HG02884 (cell line): ENCODE results near the gene PLXNA4.
"Not testable (repeated sequence)": the region's sequence is repeated elsewhere in the genome, so short reads cannot be mapped to it uniquely, and the experiment has no call there.

Source experiments
- ATAC-seq: cut with Tn5 transposase; IDR thresholded peaks from one replicate; pipeline ENCODE4 v1.9.1; 2021; ENCODE audit warnings: mild to moderate bottlenecking, moderate library complexity; ENCODE audit not compliant: unreplicated experiment

Gene PLXNA4, protein sequence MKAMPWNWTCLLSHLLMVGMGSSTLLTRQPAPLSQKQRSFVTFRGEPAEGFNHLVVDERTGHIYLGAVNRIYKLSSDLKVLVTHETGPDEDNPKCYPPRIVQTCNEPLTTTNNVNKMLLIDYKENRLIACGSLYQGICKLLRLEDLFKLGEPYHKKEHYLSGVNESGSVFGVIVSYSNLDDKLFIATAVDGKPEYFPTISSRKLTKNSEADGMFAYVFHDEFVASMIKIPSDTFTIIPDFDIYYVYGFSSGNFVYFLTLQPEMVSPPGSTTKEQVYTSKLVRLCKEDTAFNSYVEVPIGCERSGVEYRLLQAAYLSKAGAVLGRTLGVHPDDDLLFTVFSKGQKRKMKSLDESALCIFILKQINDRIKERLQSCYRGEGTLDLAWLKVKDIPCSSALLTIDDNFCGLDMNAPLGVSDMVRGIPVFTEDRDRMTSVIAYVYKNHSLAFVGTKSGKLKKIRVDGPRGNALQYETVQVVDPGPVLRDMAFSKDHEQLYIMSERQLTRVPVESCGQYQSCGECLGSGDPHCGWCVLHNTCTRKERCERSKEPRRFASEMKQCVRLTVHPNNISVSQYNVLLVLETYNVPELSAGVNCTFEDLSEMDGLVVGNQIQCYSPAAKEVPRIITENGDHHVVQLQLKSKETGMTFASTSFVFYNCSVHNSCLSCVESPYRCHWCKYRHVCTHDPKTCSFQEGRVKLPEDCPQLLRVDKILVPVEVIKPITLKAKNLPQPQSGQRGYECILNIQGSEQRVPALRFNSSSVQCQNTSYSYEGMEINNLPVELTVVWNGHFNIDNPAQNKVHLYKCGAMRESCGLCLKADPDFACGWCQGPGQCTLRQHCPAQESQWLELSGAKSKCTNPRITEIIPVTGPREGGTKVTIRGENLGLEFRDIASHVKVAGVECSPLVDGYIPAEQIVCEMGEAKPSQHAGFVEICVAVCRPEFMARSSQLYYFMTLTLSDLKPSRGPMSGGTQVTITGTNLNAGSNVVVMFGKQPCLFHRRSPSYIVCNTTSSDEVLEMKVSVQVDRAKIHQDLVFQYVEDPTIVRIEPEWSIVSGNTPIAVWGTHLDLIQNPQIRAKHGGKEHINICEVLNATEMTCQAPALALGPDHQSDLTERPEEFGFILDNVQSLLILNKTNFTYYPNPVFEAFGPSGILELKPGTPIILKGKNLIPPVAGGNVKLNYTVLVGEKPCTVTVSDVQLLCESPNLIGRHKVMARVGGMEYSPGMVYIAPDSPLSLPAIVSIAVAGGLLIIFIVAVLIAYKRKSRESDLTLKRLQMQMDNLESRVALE (N-terminal part only)

DNA sequence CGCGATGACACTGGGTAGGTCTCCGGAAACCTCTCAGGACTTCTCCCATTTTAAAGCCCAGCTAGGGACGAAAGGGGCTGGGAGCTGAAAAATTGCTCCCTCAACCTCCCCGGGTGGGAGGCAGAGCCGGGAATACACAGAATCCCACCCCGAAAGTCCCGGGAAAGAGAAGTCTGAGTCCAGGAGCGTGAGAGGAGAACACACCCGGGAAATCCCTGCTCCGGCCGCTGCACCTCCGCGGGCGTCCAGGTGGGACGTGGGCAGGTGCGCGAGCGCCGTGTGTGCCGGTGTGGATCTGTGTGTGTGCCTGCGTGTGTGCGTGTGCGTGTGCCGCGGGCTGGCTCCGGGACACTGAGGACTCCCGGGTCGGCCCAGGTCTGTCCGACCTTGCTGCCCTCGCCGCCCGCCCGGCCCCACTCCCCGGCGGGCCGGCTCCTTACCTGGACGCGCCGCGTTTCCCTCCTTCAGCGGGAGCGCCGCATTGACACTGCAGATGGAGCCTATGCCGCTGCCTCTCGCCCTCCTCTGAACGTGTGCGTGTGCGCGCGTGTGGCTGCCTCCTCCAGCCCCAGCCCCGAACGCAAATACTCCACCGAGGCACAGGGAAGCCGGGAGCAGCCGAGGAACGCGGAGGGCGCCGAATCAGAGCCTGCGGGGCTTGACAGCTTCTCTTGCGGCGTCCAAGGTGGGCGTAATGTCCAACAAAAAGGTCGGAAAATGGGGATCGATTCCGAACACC lies at the start of gene PLXNA4:
TSS of gene PLXNA4 (minus strand) at position 489 of the 739 bp plus-strand sequence. CDS start 67,777 bp downstream, outside the sequence.
- ATAC-seq: no peak

DNA sequence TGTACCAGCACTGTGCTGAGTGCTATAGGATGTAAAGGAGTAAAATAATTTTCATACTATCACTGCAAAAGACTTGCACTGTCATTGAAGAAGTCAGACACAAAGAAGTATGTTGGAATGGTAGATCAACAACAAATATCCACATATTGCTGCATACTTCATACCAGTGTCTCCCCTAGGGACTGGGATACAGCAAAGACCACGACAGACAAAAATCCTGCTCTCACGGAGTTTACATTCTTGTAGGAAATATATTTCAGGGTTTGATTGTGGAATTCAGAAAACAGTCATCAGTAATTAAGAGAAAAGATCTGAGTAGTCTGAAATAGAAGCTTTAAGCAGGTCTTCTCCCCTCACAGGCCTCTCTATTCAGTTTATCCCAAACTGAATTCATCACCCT lies 49.4 kb upstream of the PLXNA4 start:
- no peak for ATAC-seq

DNA sequence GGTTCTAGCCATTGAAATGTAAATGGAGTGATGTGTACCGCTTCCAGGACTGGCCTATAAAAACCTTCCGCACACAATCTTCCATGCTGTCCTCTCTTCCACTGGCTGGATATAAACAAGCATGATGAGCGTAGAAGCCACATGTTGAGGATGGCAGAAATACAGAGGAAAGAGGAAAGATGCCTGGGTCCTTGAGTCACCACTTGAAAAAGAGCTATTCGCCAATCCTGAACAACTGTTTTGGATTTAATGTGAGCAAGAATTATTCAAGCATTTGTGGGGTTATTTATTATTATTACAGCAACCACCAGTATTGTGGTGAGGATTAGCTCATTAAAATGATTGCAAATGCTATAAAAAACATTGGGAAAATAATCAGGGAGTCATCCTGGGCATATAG lies 45.8 kb upstream of the PLXNA4 start:
- no peak for ATAC-seq

DNA sequence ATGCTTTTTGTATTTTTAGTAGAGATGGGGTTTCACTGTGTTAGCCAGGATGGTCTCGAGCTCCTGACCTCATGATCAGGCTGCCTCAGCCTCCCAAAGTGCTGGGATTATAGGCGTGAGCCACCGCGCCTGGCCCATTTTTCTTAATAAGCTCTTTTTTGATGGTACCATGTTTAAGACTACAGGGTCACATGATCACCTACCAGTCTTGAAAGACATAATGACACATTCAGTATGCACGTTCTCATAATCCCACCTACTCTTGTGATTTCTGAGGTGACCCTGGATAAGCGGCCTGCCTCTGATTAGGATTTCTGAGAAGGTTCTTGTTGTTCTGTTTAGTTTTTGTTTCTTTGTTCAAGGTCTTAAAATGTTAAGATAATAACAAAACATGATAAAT lies 43.7 kb upstream of the PLXNA4 start:
- ATAC-seq: no peak

DNA sequence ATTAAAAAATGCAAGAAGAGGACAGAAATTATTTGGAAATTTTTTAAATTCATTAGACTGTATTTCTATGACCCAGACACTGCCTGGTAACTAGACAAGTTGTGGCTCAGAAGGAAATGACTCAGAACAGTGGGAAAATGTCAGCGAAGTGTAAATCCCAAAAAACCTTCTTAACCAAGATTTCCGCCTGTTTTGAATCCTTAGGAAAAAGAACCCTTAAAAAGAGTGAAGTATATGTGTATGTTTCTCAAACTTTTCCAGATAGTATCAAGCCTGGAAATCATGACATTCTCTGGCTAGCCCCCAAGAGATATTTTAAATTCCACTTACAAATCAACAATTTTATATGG lies 42.7 kb upstream of the PLXNA4 start:
- no peak for ATAC-seq

DNA sequence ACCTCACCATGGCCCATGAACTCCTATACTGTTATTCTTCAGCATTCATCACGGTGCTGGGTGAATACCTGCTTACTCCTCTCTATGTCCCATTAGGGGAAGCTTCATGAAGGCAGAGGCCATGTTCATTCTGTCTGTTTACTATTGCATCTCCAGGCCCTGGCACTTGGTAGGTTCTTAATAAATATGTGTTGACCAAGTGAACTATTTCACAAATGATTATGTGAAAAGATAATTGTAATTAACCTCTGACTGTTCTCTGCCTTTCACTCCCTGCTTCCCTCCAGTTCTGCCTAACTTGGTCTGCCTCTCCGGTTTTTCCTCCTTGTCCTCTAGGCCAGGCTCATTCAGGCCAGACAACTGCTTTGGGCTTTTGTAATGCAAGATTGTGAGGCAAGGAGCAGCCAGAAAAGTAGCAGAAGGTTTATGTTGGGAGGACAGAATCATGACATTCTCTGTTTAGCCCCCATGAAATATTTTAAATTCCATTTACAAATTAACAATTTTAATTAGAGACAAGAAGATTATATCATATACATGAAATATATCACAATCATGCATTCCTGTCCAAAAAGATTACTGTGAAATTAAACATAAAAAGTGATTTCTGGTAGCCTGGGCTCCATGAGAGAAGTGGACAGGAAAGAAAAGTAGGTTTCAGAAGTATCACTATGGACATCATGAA lies 42.1 kb upstream of the PLXNA4 start:
- no peak for ATAC-seq

DNA sequence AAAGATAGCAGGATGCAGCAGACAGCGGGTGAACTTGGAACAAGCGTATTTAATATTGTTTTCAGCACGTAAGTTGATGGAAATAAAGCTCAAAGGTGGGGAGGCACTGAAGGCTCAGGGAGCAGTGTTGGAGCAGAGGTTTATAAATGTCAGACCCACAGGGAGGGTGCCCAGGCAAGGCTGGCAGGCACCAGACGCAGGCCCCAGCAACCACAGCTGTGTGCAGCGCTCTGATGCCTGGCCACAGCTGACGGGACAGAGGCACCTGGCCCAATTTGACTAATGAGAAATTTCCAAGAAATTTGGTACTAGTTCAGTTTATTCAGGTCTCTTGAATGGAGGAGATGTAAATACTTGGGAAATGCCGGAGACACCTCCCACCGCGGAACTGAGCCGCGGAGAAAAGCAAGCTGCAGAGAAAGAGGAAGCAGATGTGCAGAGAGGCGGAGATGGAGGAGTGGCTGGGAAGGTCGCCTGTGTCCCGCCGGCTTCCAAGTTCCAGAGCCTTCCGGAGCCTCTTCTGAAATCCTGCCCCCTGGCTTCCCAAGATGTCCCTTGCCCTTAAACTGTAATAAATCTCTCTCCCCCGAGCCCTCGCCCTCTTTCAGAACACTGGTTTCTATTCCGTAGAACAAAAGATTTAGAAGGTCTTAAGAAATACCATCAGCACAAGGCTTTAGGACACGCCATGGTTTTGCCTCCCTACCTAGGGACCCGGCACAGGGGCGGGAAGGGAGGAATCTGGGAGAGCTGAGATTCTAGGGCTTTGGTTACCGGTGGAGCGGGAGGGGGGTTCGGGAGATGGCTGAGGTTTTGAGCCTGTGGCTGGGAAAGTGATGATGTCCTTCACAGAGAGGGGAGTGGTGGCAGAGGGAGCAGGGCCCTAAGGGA lies 38.4 kb upstream of the PLXNA4 start:
- ATAC-seq: no peak

DNA sequence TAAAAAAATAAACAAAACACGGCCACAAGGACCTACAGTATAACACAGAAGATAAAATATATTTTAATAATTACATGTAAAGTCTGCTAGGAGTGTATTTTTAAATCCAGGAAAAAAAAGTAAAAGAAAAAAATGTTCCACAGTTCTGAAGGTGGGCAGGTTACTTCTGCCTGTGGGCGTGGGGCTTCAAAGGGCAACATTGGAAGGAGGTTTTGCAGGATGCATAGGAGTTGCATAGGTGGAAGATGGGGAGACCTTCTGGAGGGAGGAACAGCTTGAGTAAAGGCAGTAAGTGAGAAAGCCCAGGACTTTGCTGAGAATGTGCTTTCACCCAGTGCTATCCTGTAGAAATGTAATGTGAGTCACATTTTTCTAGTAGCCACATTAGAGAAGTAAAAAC lies 37.5 kb upstream of the PLXNA4 start:
- ATAC-seq: no peak

DNA sequence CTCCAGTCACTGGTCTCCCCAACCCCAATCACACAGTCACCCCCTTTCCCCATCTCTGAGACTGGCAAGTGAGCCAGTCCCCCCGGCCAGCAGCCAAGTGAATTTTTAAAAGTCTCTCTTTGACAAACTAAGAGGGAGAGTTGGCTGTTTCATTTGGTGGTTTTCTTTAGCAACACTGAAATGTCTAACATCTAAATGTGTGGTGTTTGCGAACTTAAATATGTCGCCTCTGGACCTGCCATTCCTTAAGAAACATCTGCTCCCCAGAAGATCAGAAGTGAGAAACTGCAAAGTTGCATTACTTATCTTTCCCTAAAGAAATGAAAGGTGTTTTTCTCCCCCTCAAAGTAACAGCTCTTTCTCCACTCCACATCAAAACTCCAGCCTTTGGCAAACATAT lies 34.7 kb upstream of the PLXNA4 start:
- no peak for ATAC-seq

DNA sequence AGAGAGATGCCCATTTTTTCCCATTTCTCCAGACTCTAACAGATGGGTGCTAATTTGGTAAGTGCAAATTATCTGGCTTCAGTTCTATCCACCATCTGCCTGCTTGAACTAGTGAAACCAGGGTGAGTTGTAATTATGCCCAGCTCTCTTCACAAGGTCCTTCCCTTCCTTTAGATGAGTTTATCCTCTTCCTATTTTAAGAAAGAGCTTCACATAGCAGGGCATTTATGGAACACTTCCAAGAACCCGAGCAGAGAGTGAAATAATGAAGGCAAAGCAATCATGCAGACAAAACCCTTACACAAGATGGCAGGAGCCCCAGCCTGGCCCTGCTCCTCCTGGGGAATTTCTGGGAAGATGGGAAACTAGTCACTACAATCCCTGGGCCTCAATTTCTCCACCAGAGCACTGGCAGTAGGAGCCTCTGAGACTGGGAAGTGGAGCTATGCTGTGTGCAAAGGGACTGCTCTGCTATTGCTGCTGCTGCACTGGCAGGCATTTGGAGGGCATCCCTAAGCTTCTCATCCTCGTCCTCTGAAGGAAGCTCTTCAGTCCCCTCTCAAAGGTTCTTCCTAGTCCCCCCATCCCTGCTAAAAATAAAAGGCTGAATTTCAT lies 33.7 kb upstream of the PLXNA4 start:
- no peak for ATAC-seq

DNA sequence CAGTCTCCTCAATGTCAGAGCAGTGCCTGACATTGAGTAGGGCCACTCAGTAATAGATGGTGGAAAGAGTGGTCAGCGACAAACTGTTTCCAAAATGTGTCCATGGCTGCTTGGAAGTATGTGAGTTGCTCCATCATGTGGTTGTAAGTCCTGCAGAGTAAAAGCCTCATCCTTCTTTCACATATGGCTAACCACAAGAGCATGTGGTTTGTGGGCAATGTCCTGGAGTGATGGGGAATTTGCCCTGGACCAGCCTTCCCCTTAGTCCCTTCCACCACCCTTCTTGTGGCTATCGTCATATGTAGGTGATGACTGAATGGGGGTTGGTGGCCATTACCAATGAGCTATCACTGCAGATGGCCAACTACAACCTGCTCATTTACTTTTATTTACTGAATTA lies 33.0 kb upstream of the PLXNA4 start:
- no peak for ATAC-seq

DNA sequence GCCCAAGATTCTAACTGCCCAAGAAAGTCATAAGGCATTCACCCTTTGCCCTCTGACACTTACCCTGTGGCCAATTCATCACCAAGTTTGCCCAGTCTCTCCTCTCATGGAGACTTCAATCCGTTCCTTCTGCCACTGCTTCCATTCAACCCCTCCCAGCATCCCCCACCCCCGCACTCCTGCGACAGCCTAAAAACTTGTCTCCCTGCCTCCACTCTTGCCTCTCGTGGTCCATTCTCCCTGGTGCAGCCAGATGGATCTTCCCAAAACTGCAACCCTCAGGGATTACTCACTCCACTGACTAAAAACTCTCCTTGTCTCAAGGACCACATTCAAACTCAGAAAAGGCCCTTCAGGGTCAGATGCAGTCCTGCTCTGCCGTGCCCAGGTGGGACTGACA lies 32.3 kb upstream of the PLXNA4 start:
- ATAC-seq: no peak

DNA sequence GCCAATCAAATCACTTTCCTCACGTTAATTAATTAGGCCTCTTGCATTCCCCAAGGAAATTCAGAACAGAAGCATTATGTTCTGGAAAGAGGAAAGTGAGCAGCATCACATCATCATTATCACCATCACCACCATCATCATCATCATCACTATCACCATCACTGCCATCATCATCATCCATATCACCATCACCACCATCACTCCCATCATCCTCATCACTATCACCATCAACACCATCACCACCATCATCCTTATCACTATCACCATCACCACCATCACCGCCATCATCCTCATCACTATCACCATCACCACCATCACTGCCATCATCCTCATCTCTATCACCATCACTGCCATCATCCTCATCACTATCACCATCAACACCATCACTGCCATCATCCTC lies 31.4 kb upstream of the PLXNA4 start:
- no peak for ATAC-seq

DNA sequence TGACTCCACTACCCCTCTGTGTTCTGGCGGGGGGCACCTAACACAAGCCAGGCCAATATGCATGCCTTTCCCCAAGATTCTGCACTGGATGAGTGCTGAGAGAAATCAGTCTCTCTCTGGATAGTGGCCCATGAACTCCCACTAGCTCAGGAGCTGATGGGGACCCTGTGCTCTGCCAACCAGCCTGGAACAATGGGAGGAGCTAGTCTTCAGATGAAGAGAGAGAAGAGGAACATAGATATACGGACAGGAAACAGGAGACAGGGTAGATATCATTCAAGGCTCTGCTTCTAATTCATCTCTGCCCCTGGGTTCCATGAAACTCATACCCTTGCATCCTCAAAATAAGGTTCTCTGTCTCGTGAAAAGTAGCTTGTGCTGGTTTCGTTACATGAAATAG lies 27.9 kb upstream of the PLXNA4 start:
- no peak for ATAC-seq

DNA sequence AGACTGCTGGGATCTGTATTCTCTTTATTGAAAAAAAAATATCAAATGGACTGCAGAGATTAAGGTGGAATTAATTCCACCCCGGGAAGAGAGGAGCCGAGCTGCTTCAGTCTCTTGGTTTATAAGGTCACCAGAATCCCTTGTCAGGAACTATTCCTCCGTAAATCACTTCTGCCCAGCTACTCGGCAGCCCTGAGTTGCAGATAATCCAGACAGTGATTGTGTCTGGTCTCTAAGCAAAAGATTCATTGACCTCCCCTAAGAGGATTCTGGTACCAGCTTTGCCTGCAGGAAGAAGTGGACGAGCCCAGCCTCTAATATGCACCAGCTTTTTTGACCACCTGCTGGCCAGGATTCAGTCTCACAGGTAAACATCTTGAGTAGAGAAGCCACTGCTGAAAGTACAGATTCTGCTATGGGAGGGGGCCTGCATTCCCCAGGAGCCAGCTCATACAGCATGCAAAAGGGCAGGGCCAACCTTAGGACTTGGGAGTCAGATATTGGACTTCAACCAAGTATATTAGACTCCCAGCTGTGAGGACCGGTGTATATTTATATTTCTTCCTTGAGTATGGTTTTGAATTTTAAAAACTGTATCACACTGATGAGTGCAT lies 27.1 kb upstream of the PLXNA4 start:
- ATAC-seq: no peak

DNA sequence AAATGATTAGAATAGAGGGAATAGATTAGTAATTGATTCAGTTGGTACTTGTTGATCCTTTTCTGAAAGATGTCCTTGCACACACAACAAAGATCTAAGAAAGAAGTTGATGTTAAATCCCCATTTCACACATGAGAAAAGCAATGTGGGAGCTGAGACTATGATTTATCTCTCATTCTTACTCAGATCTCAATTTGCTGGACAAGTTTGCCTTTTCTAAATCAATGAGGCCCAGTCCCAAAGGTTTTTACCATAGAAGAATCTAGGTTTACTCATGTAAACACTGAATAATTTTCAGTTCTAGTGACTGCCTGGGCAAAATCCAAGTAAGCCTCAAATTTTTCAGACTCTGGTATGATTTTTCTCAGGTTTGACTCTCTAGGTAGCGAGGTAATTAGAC lies 25.5 kb upstream of the PLXNA4 start:
- ATAC-seq: no peak

DNA sequence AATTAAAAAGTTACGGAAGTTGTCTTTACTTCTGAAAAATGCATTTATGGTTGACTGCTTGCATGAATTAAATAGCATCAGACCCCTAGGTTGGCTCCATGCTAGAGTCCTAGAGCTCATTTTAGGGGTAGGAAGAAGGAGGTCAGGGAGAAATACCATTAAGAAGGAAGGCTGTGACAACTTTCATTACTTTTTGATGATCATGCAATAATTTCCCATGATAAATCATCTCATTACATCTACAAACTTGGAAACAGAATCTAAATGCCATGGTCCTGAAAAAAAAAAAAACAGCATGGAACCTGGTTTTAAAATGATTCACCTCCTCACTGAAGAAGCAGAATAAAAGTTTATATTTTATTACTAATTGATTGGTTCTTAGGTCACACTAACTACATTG lies 20.3 kb upstream of the PLXNA4 start:
- no peak for ATAC-seq

DNA sequence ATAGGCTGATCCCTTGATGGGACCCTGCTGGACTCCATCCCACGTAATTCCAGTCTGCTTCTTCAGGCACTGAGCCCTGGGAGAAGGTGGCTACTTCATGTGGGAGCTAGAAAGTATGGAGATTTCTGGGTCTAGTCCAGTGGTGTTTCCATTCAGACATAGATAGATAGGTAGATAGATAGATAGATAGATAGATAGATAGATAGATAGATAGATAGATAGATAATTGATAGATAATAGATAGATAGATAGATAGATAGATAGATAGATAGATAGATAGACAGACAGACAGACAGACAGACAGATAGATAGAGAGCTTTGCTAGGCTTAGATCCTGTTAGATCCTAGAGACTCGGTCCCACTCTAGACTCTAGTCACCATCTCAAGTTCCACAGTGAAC lies 18.5 kb upstream of the PLXNA4 start:
- ATAC-seq: not testable (repeated sequence)
